ENCODE results near the gene CDK10.

The CDK10 gene

DNA sequence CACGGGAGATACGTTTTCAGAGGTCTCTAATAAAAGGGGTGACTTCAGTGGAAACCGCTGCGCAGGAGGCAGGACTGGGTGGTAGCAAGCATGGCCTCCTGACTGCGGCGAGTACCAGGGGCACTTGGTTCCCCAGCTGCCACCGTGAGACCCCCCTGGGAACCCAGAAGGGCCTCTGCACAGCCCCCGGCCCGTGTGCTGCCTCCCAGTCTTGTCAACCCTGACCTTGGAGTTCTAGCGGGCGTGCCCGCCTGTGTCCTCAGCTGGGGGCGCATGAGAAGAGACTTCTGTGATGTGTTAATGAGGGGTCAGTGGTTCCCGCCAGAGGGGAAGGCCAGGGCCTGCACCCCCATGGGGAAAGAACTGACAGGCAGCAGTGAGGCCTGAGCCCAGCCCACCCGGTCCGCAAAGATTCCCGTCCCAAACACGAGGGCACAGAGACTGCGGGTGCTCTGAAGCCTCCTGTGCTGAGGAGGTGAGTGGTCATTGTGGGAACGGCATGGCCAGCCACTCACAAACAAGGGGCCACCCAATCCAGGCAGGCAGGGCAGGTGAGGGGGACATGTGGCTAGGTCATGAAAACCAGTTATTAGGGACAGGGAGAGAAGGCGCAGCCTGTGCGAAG, 44.2 kb downstream of the CDK10 start:
- TF ChIP-seq CTCF (IDR thresholded peaks at IDR 0.05; ENCODE audit: low read depth, low read length, missing control alignments), result no peak
- no peak for DNase-seq (ENCODE audit: extremely low read depth, low read depth)
- H3K4me3 ChIP-seq (replicated peaks; ENCODE audit: low read depth, low read length), result no peak overlapping the region

GRCh38 chr16:89732142-89732917, 45.8 kb downstream of the CDK10 start:
- H3K4me3 ChIP-seq (replicated peaks; ENCODE audit: low read depth, low read length), result no peak overlapping the region
- no peak for DNase-seq (ENCODE audit: extremely low read depth, low read depth)
- TF ChIP-seq CTCF (IDR thresholded peaks at IDR 0.05; ENCODE audit: low read depth, low read length, missing control alignments), result no peak

DNA sequence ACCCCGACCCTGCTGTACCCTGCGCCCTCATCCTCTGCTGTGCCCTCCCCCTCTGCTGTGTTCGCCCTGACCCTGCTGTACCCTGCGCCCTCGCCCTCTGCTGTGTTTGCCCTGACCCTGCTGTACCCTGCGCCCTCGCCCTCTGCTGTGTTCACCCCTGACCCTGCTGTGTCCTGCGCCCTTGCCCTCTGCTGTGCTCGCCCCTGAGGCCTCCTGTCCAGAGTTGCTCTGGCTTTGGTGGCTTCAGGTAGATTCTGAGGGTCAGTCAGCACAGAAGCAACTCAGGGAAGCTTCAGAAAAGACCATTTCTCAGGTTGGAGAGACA, 46.4 kb downstream of the CDK10 start:
- no peak for DNase-seq (ENCODE audit: extremely low read depth, low read depth)
- TF ChIP-seq CTCF (IDR thresholded peaks at IDR 0.05; ENCODE audit: low read depth, low read length, missing control alignments), result no peak
- no peak overlapping the region for H3K4me3 ChIP-seq (replicated peaks; ENCODE audit: low read depth, low read length)

GRCh38 chr16:89733322-89733721, 46.8 kb downstream of the CDK10 start:
- no peak for TF ChIP-seq CTCF (IDR thresholded peaks at IDR 0.05; ENCODE audit: low read depth, low read length, missing control alignments)
- H3K4me3 ChIP-seq (replicated peaks; ENCODE audit: low read depth, low read length), result no peak overlapping the region
- DNase-seq (ENCODE audit: extremely low read depth, low read depth), result no peak

DNA sequence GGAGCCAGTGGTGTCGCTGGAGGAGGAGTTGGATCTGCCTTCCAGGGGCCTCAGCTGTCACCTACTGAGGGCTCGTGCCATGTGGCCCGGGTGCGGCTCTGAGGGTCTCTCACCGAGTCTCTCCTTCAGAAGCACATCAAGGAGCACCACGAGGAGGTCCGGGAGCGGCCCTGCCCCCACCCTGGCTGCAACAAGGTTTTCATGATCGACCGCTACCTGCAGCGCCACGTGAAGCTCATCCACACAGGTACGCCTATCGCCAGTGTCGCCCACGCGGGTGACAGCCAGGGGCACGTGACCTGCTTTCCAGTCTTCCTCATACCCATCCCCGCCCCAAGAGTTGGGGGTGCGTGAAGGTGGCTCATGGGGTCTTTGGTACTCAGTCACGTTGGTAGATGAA, 47.3 kb downstream of the CDK10 start:
- DNase-seq (ENCODE audit: extremely low read depth, low read depth), result no peak
- no peak for TF ChIP-seq CTCF (IDR thresholded peaks at IDR 0.05; ENCODE audit: low read depth, low read length, missing control alignments)
- H3K4me3 ChIP-seq (replicated peaks; ENCODE audit: low read depth, low read length), result no peak overlapping the region

- no peak overlapping the region for H3K4me3 ChIP-seq (replicated peaks; ENCODE audit: low read depth, low read length)
- no peak for TF ChIP-seq CTCF (IDR thresholded peaks at IDR 0.05; ENCODE audit: low read depth, low read length, missing control alignments)
- DNase-seq (ENCODE audit: extremely low read depth, low read depth), result no peak
Measured at GRCh38 chr16:89736554-89736953, 50.1 kb downstream of the CDK10 start.
